HepG2 (cell line): ENCODE results near the gene LINC00237. TPM values are rescaled to one million over a fixed set of nuclear protein-coding genes. Genes with fewer than 3 reads are reported as not detected.

Experiments used
- EHMT2 ChIP-seq: fragments of 200-600 bp; sonication (generic); IDR thresholded peaks from 2 replicates; pipeline ENCODE4 v1.7.0; 2017; ENCODE audit warnings: antibody characterized with exemption, low read depth, low read length, borderline replicate concordance
- FLYWCH1 ChIP-seq: sonication (generic); formaldehyde crosslinking; IDR thresholded peaks from 2 replicates; pipeline ENCODE4 v1.8.1; 2023; ENCODE audit warnings: mild to moderate bottlenecking, missing genetic modification reagents
- FOXM1 ChIP-seq: sonication (generic); formaldehyde crosslinking; IDR thresholded peaks from 2 replicates; pipeline ENCODE4 v1.5.0; 2020; ENCODE audit warnings: missing genetic modification reagents
- MEIS2 ChIP-seq: sonication (generic); formaldehyde crosslinking; IDR thresholded peaks from 2 replicates; pipeline ENCODE4 v1.9.0; 2021; ENCODE audit warnings: mild to moderate bottlenecking, missing genetic modification reagents
- POLR2AphosphoS2 ChIP-seq: IDR thresholded peaks from 2 replicates; pipeline ENCODE4 v1.6.1; 2011; ENCODE audit warnings: low read depth, low read length, improper control_type of control experiment
- SIX1 ChIP-seq: sonication (generic); formaldehyde crosslinking; IDR thresholded peaks from 2 replicates; pipeline ENCODE4 v1.4.0; 2020; ENCODE audit warnings: missing genetic modification reagents, borderline replicate concordance
- SNAPC5 ChIP-seq: sonication (generic); formaldehyde crosslinking; IDR thresholded peaks from 2 replicates; pipeline ENCODE4 v1.8.1; 2023; ENCODE audit warnings: mild to moderate bottlenecking, missing genetic modification reagents, borderline replicate concordance
- ZBTB25 ChIP-seq: IDR thresholded peaks from 2 replicates; pipeline ENCODE4 v1.6.1; 2018; ENCODE audit warnings: missing genetic modification reagents
- ZBTB4 ChIP-seq: sonication (generic); formaldehyde crosslinking; IDR thresholded peaks from 2 replicates; pipeline ENCODE4 v1.4.0; 2020; ENCODE audit warnings: missing genetic modification reagents, mild to moderate bottlenecking, borderline replicate concordance
- ZBTB7B ChIP-seq: sonication (generic); formaldehyde crosslinking; IDR thresholded peaks from 2 replicates; pipeline ENCODE4 v1.4.0; 2020; ENCODE audit warnings: missing genetic modification reagents
- ZHX2 ChIP-seq, 2 experiments: sonication (generic) in 1 of 2; formaldehyde crosslinking in 1 of 2; IDR thresholded peaks; 2 replicates each; pipeline versions ENCODE4 v1.6.1 to v1.9.0; 2014 to 2022; ENCODE audit warnings: antibody characterized with exemption in 1 of 2, borderline replicate concordance in 1 of 2, inconsistent platforms in 1 of 2, low read depth in 1 of 2, missing genetic modification reagents in 1 of 2
- ZMYM2 ChIP-seq: sonication (generic); formaldehyde crosslinking; IDR thresholded peaks from 2 replicates; pipeline ENCODE4 v1.8.0; 2022; ENCODE audit warnings: mild to moderate bottlenecking, missing genetic modification reagents
- ZNF441 ChIP-seq: sonication (generic); formaldehyde crosslinking; IDR thresholded peaks from 2 replicates; pipeline ENCODE4 v1.7.0; 2021; ENCODE audit warnings: missing genetic modification reagents, borderline replicate concordance
- ZNF644 ChIP-seq: IDR thresholded peaks from 2 replicates; pipeline ENCODE4 v1.6.1; 2016; ENCODE audit warnings: low read depth
- ZNF678 ChIP-seq: sonication (generic); formaldehyde crosslinking; IDR thresholded peaks from 2 replicates; pipeline ENCODE4 v1.4.0; 2020; ENCODE audit warnings: mild to moderate bottlenecking, missing genetic modification reagents
- ZNF704 ChIP-seq: sonication (generic); formaldehyde crosslinking; IDR thresholded peaks from 2 replicates; pipeline ENCODE4 v1.8.1; 2023; ENCODE audit warnings: mild to moderate bottlenecking, inconsistent platforms, moderate library complexity, missing genetic modification reagents, borderline replicate concordance
- ZNF83 ChIP-seq: sonication (generic); formaldehyde crosslinking; IDR thresholded peaks from 2 replicates; pipeline ENCODE4 v1.4.0; 2020; ENCODE audit warnings: missing genetic modification reagents, mild to moderate bottlenecking, borderline replicate concordance
- polyA plus RNA-seq, 8 experiments: library from polyadenylated mRNA; depleted of rRNA in 3 of 8; stranded (reverse) in 7 of 8; unstranded in 1 of 8; fragments of >200 nt; fragmentation: Illumina TruSeq in 4 of 8; extraction: Trizol in 4 of 8; gene quantifications; 2 replicates each; pipeline versions ENCODE4 v1.2.1 to v1.2.3, GENCODE V29; 2011 to 2016; ENCODE audit warnings: low read depth in 4 of 8, missing spikeins in 1 of 8, mixed read lengths in 1 of 8; ENCODE audit not compliant: insufficient read depth in 1 of 8
- total RNA-seq, 5 experiments: library from RNA; depleted of rRNA; stranded (reverse); fragments of >200 nt; fragmentation: Illumina TruSeq; extraction: Trizol; gene quantifications; 2 replicates each; pipeline ENCODE4 v1.2.3, GENCODE V29; 2016; ENCODE audit warnings: low read depth in 1 of 5

LINC00237 gene
- total and polyA plus RNA-seq, 2 of the 13 experiments (the other 11 are each of a cell fraction or from before 2014, with no cell fraction given) = not detected

- TF ChIP-seq ZBTB4 = no peak
- peak; percentile 90 for TF ChIP-seq SIX1
- no peak for TF ChIP-seq ZHX2 (IDR thresholded peaks at IDR 0.05; ENCODE audit: low read depth)
- no peak; the same call in 1 of the 2 replicates for TF ChIP-seq ZHX2 (CRISPR knock-in tag; IDR thresholded peaks at IDR 0.05; ENCODE audit: borderline replicate concordance)
- TF ChIP-seq SNAPC5 (CRISPR knock-in tag) = no peak
- TF ChIP-seq ZBTB25 (CRISPR knock-in tag) = peak; percentile 88
- no peak for TF ChIP-seq FLYWCH1
- peak; percentile 96; the same call in 1 of the 2 replicates for TF ChIP-seq EHMT2
- peak; percentile 61; the same call in 1 of the 2 replicates for TF ChIP-seq MEIS2
- 0 out of 2 replicates have a peak, but pooled peaks have one; percentile 14 for TF ChIP-seq ZNF441 (CRISPR knock-in tag)
- peak; percentile 80; the same call in 1 of the 2 replicates for TF ChIP-seq ZMYM2 (CRISPR knock-in tag)
- no peak for TF ChIP-seq ZNF704 (CRISPR knock-in tag)
- TF ChIP-seq POLR2AphosphoS2 = no peak
- peak; percentile 99 for TF ChIP-seq ZNF644 (CRISPR knock-in tag)
- TF ChIP-seq FOXM1 = no peak
- TF ChIP-seq ZBTB7B (CRISPR knock-in tag) = peak; percentile 65; the same call in 1 of the 2 replicates
- TF ChIP-seq ZNF678 (CRISPR knock-in tag) = 0 out of 2 replicates have a peak, but pooled peaks have one; percentile 70
- no peak for TF ChIP-seq ZNF83 (CRISPR knock-in tag)
These were observed 28.8 kb upstream of the LINC00237 start (continued) for GRCh38 chr20:21134883-21135493.
